Thyroid gland (tissue), 4 donors: ENCODE data around the gene LAPTM4A.
"Not testable (repeated sequence)": the region's sequence is repeated elsewhere in the genome, so short reads cannot be mapped to it uniquely, and the experiment has no call there.

ENCODE experiments used
- POLR2A ChIP-seq, 2 donors: fragments of 450-650 bp; IDR thresholded peaks; one replicate each; pipeline ENCODE4 v1.6.1; 2017; ENCODE audit warnings: antibody characterized with exemption in 2 of 2, mild to moderate bottlenecking in 2 of 2, moderate library complexity in 1 of 2
- TF ChIP-seq, protein P1 (sequence below), 6 experiments: fragments of 200-600 bp in 3 of 6; fragments of 450-650 bp in 3 of 6; sonication (generic) in 3 of 6; IDR thresholded peaks; one replicate each; pipeline ENCODE4 v1.5.1; 2016 to 2019; ENCODE audit warnings: antibody characterized with exemption in 6 of 6, mild to moderate bottlenecking in 2 of 6, inconsistent platforms in 1 of 6, moderate library complexity in 1 of 6

DNA sequence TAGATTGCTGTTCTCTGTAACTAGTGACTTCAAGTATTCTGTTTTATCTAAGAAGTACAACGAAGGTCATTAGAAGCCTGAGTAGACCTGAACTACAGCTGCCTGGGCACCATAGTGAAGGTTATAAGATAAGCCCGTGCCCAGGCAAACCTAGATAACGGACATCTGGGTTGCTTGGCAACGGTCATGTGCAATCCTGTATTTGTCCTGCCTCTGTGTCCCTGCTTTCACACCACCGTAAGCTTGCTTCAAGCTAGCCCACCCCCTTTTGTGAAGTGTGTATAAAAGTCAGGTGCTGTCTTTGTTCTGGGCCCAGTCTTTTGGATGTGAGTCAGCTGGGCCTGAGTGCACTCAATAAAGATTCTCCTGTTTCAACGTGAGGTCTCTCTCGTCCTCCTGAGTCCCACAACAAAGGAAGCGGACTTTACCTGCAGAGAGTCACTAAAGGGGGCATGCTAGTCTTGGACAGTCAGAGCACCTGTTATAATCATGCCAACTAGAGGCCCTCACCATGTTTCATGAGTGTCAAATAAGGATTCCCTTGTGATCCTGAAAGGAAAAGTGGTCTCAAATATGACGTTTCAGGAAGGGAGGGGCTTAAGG is 22.7 kb upstream of the LAPTM4A start:
- TF ChIP-seq, protein P1, sequence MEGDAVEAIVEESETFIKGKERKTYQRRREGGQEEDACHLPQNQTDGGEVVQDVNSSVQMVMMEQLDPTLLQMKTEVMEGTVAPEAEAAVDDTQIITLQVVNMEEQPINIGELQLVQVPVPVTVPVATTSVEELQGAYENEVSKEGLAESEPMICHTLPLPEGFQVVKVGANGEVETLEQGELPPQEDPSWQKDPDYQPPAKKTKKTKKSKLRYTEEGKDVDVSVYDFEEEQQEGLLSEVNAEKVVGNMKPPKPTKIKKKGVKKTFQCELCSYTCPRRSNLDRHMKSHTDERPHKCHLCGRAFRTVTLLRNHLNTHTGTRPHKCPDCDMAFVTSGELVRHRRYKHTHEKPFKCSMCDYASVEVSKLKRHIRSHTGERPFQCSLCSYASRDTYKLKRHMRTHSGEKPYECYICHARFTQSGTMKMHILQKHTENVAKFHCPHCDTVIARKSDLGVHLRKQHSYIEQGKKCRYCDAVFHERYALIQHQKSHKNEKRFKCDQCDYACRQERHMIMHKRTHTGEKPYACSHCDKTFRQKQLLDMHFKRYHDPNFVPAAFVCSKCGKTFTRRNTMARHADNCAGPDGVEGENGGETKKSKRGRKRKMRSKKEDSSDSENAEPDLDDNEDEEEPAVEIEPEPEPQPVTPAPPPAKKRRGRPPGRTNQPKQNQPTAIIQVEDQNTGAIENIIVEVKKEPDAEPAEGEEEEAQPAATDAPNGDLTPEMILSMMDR (IDR thresholded peaks at IDR 0.05), result not testable (repeated sequence)
- TF ChIP-seq POLR2A (IDR thresholded peaks at IDR 0.05), result not testable (repeated sequence)
